ENCODE results near the gene RAB3IP. TPM values are rescaled to one million over a fixed set of nuclear protein-coding genes. Genes with fewer than 3 reads are reported as not detected.
"Not testable (repeated sequence)": the region's sequence is repeated elsewhere in the genome, so short reads cannot be mapped to it uniquely, and the experiment has no call there.

The RAB3IP gene
- total RNA-seq, 4 donors from 2014 or later = 5.7 to 38.2 (median 12.7) TPM

- Histone ChIP-seq H3K9me3 (peaks cover 0 to 82% (median 0%) of the 10 kb centered on the region in 3 donors), H3K4me3 (no peak overlapping the region), H3K27me3 (no peaks in the 10 kb centered on the region), H3K27ac (no peak overlapping the region), H3K36me3 (peaks cover 0 to 25% of the 10 kb centered on the region in 2 donors), H3K4me1 (no peaks in the 10 kb centered on the region)
- WGBS, 2 donors (ENCODE audit: low coverage in 1 of 2) = 89 to 94% methylated on average over 2 to 6 of the region's 6 CpGs
- no peak for TF ChIP-seq CTCF (IDR thresholded peaks at IDR 0.05)
- no peak for TF ChIP-seq EP300 (IDR thresholded peaks at IDR 0.05)
- ATAC-seq = no peak
These were observed 27.6 kb downstream of the RAB3IP start for GRCh38 chr12:69766260-69766659.

GRCh38 chr12:69779928-69780327, 41.3 kb downstream of the RAB3IP start:
- 36 to 75% methylated on average over 1 to 4 of the region's 7 CpGs for WGBS, 2 donors (ENCODE audit: low coverage in 1 of 2)
- no peaks in the 10 kb centered on the region for H3K4me1 ChIP-seq
- peaks cover 0 to under 1% of the 10 kb centered on the region in 2 donors for H3K36me3 ChIP-seq
- no peak overlapping the region for H3K4me3 ChIP-seq
- no peaks in the 10 kb centered on the region for H3K27me3 ChIP-seq
- H3K27ac ChIP-seq = no peak overlapping the region
- H3K9me3 ChIP-seq = peaks cover 0 to 9% (median 0%) of the 10 kb centered on the region in 3 donors
- ATAC-seq = no peak
- no peak for TF ChIP-seq POLR2A (IDR thresholded peaks at IDR 0.05)
- no peak for TF ChIP-seq CTCF (IDR thresholded peaks at IDR 0.05)
- TF ChIP-seq POLR2AphosphoS5 (IDR thresholded peaks at IDR 0.05) = no peak
- no peak for TF ChIP-seq EP300 (IDR thresholded peaks at IDR 0.05)

- Histone ChIP-seq H3K27ac (no peak overlapping the region), H3K27me3 (no peaks in the 10 kb centered on the region), H3K4me1 (no peaks in the 10 kb centered on the region), H3K4me3 (no peak overlapping the region), H3K36me3 (peaks cover 0 to 9% of the 10 kb centered on the region in 2 donors), H3K9me3 (peaks cover 0 to 9% (median 0%) of the 10 kb centered on the region in 3 donors)
- 80 to 86% methylated on average over 2 to 6 of the region's 6 CpGs for WGBS, 2 donors (ENCODE audit: low coverage in 1 of 2)
- no peak for ATAC-seq
- TF ChIP-seq EP300 (IDR thresholded peaks at IDR 0.05) (no peak), POLR2A (IDR thresholded peaks at IDR 0.05) (no peak), POLR2AphosphoS5 (IDR thresholded peaks at IDR 0.05) (no peak), CTCF (IDR thresholded peaks at IDR 0.05) (no peak)
These were observed 44.7 kb downstream of the RAB3IP start for GRCh38 chr12:69783365-69783764.

GRCh38 chr12:69789351-69789750, 50.7 kb downstream of the RAB3IP start:
- Histone ChIP-seq H3K36me3 (peaks cover 0 to 9% of the 10 kb centered on the region in 2 donors), H3K27ac (no peak overlapping the region), H3K9me3 (peaks cover 0 to 34% (median 0%) of the 10 kb centered on the region in 3 donors), H3K4me3 (no peak overlapping the region), H3K4me1 (no peaks in the 10 kb centered on the region), H3K27me3 (no peaks in the 10 kb centered on the region)
- ATAC-seq = no peak
- TF ChIP-seq POLR2AphosphoS5 (IDR thresholded peaks at IDR 0.05) = no peak
- no peak for TF ChIP-seq CTCF (IDR thresholded peaks at IDR 0.05)
- TF ChIP-seq POLR2A (IDR thresholded peaks at IDR 0.05) = no peak
- TF ChIP-seq EP300 (IDR thresholded peaks at IDR 0.05) = no peak

- no peak overlapping the region for H3K4me3 ChIP-seq
- WGBS, 2 donors (ENCODE audit: low coverage in 1 of 2) = 79 to 84% methylated on average over 2 of the region's 2 CpGs
- no peak overlapping the region for H3K27ac ChIP-seq
- TF ChIP-seq EP300 (IDR thresholded peaks at IDR 0.05) = no peak
- no peak for TF ChIP-seq CTCF (IDR thresholded peaks at IDR 0.05)
- no peak for TF ChIP-seq POLR2A (IDR thresholded peaks at IDR 0.05)
- TF ChIP-seq POLR2AphosphoS5 (IDR thresholded peaks at IDR 0.05) = no peak
- peaks cover 0 to 22% of the 10 kb centered on the region in 2 donors for H3K36me3 ChIP-seq
- ATAC-seq = no peak
- no peaks in the 10 kb centered on the region for H3K4me1 ChIP-seq
- no peaks in the 10 kb centered on the region for H3K27me3 ChIP-seq
- peaks cover 0 to 34% (median 0%) of the 10 kb centered on the region in 3 donors for H3K9me3 ChIP-seq
These were observed 53.9 kb downstream of the RAB3IP start for GRCh38 chr12:69792533-69792932.

- ATAC-seq, H3K27ac ChIP-seq, H3K4me3 ChIP-seq, H3K4me1 ChIP-seq, H3K27me3 ChIP-seq: not testable (repeated sequence)
- WGBS, 2 donors (ENCODE audit: low coverage in 1 of 2) = no CpG with 5 or more reads among the region's 62 CpGs
- peaks cover 0 to 11% (median 0%) of the 10 kb centered on the region in 3 donors for H3K9me3 ChIP-seq
- peaks cover 0 to 11% of the 10 kb centered on the region in 2 donors for H3K36me3 ChIP-seq
These were observed 68.6 kb downstream of the RAB3IP start for GRCh38 chr12:69807101-69807897.
